COLO829 (cell line): ENCODE measurements around the gene PRAF2.

Experiments
- DNase-seq: peaks from one replicate; pipeline ENCODE4 v3.0.0; 2012; ENCODE audit warnings: low spot score

The PRAF2 gene, protein sequence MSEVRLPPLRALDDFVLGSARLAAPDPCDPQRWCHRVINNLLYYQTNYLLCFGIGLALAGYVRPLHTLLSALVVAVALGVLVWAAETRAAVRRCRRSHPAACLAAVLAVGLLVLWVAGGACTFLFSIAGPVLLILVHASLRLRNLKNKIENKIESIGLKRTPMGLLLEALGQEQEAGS

DNA sequence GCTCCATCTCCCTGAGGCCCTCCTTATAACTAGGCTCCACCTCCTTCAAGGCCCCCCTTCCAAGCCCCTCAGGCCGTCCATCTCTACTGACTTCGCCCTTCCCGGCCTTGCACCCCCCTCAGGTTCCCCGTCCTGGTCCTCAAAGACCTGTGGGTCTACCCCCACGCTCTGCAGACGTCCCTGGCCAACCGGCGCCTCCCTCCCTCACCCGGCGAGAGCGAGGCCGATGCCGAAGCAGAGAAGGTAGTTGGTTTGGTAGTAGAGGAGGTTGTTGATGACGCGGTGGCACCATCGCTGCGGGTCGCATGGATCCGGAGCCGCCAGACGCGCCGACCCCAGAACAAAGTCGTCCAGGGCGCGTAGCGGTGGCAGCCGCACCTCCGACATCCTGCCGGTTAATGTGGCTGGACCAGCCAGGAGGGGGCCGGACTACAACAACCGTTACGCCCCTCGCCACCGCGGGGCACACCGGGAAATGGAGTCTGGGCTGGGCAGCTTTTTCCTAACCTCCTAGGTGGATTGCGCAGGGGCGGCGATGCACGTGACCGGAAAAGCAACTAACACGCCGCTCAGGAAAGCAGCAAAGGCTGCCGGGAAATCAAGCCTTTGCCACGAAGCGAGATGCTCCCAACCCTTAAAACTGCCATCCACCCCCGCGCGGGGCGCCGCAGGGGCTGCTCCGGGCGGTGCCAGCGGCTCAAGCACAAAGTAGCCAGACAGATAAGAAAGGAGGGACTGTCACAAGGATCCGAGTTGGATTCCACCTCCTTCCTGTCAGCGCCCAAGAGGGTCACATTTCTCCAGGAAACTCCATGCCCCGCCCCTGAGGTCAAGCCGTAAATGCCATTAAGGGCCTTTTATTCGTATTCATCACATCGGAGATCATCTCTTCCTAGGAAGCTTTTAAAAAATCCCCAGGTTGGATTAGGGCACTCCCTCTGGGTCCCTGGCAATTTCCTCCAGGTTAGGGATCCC, at the start of gene PRAF2:
Gene PRAF2, minus strand, starts transcription at position 402 of the 975 bp plus-strand sequence. Its CDS starts 15 bp downstream, at position 387.
- DNase-seq = peak; percentile 97

DNA sequence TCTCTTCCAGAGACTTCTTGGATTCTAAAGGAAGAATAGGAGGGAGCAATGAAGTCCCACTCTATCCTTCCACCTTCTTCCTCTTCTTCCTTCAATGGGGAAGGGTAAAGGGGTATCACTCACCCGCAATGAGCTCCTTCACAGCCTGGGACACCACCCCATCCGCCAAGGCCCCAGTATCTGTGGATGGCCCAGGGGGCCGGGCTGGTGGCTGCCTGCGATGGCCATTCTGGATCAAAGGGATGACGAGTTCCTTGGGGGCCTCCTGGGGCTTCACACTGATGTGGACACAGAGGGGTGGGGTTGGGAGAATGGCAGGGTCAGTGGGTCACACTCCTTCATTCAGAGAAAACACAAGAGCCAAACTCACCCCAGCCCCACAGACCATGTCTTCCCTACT, 48.7 kb upstream of the PRAF2 start:
- DNase-seq = no peak

DNA sequence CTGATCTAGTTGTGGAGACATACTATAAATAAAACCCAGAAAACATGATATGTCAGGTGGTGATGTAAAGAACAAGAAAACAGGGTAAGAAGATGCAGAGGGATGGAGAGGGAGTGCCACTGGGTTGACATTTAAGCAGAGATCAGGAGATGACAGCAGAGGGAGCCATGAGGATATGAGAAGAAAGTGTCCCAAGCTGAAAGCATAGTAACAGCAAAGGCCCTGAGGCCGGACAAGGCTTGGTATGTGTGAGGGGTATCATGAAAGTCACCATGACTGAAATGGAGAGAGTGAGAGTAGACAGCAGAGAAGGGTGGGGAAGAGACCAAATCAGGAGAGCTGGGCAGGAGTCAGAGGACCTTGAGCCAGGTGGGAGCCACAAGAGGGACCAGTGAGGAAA, 46.3 kb upstream of the PRAF2 start:
- no peak for DNase-seq

DNA sequence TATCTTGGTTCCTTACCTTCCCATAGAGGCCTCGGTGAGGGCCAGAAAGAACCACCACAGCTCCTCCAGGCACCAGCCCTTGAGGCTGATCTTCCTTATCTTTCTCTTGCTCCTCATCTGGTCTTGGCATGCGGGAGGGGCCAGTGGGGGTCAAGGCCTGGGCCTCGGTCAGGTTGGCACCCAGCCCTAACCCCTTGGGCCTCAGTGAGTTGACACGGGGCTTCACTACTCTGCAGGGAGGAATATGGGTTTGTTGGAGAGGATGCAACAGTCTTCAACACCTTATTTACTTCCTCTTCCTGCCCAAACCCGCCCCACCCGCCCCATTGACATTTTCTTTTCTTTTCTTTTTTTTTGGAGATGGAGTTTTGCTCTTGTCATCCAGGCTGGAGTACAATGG, 43.8 kb upstream of the PRAF2 start:
- no peak for DNase-seq

DNA sequence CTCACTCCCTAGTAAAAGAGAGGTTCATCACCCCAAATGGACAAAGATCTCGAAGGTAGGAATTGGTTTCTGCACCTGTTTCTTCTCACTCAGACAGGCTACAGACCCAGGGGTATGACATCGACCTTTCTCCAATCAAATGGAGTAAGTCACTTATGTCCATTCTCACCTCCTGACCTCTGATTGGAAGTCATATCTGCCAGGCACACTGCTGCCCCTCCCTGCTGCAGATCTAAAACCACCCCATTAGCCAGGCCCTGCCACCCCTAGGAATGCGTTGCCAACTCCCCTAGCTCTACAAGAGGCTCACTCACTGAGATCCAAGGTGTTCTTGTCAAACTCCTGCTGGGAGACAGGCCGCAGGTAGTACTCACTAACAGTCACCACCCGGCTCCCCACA, 42.9 kb upstream of the PRAF2 start:
- no peak for DNase-seq

DNA sequence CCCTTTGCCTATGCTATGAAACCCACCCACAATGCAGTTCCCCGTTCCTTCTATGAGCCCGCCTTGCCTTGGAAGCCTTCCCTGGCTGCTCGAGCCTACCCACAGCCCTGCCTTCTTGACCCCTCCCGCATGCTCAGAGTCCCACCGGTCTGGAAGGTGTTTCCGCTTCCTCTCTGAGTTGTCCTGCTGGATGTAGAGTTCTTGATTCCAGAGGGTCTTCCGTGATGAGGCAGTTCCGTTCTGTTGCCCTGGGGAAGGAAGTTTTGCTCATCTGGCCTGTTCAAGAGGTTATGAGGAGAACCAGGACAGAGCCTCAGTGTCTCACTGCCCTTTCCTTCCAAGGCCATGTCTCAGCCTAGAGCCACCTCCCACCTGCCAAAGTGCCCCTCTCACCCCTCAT, 42.3 kb upstream of the PRAF2 start:
- no peak for DNase-seq

DNA sequence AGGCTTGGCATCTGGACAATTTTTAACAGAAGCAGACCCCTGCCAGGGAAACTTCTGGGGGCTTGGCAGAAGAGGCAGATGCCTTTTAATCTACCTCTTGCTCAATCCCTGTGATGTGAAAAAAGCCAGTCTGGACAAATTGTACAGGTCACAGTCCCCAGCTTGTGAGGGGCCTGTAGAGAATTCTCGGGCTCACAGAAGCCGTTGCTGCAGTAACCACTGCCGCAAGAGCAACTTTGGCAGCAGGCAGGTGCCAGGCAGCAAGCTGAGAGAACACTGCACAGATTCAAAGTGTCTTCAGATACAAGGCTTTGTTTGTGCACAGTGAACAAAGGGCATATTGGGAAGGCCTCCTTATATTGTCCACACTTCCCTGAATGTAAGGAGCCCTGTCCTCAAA, 38.0 kb upstream of the PRAF2 start:
- no peak for DNase-seq

DNA sequence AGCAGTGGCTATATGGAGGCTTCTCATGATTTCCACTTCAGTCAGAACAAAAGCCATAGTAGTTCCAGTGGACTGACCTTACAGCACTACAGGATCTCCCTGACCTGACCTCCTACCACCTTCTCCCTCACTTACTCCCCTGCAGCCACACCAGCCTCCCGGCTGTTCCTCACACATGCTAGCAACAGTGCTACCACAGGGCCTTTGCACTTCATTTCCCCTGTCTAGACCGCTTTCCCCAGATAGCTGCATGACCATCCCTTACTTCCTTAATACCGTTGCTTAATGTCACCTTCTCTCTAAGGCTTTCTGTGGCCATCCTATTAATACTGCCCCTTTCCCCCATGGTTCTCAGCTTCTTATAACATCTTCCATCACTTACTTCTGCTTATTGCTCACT, 36.6 kb upstream of the PRAF2 start:
- no peak for DNase-seq

DNA sequence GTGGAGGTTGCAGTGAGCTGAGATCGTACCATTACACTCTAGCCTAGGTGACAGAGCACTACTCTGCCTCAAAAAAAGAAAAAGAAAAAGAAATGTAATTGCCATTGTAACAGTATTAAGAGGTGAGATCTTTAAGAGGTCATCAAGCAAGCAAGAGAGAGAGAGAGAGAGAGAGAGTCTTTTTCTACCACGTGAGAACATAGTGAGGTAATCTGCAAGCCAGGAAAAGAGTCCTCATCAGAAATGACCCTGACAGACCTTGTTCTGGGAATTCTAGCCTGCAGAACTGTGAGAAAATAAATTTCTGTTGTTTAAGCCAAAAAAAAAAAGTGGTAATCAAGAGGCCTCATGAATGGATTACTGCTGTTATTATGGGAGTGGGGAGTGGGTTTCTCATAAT, 34.8 kb upstream of the PRAF2 start:
- no peak for DNase-seq

DNA sequence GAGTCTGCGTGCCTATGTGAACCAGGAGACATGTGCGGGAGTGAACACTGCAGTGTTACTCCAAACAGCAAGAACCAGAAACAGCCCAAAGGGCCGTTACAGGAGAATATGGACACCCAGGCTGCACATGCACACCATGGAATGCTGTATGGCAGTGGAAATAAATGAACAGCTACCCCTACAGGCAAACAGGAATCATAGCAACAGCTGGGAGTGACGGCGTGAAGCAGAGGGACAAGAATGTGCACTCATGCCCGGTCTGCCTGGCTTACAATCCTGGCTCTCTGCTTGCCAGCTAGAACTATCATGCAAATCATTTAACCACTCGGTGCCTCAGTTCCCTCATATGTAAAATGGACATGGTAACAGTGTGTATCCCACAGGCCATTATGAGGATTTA, 33.1 kb upstream of the PRAF2 start:
- DNase-seq = peak; percentile 17

DNA sequence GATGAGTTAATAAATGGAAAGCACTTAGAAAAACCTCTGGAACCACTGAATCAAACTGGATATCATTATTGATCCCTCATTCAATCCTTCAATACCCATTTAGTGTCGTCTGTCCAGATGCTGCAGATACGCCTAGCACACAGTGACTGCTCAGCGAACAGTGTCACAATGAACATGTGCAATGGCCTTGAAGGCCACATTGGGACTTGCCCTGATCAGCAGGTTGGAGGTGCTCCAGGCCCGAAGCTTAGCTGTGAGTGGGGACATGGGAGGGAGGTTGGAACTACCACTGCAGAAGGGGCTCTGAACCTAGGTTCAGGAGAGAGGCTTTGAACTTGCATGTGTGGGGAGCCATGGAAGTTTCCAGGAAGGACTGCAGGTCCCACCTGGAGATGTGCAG, 32.5 kb upstream of the PRAF2 start:
- no peak for DNase-seq

DNA sequence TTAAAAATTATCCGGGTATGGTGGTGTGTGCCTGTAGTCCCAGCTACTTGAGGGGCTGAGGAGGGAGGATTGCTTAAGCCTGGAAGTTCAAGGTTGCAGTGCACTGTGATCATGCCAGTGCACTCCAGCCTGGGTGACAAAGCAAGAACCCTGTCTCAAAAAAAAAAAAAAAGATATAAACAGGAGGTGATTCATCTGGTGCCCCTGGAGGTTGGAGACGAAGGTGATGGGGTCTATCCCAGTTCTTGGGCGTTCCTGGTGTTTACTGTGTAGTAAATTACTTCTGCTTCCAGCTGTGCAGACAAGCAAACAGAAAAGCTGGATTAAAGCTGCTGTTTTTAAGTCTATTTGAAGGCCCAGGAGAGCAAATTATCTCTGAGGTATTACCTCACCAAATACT, 29.8 kb upstream of the PRAF2 start:
- DNase-seq = no peak

DNA sequence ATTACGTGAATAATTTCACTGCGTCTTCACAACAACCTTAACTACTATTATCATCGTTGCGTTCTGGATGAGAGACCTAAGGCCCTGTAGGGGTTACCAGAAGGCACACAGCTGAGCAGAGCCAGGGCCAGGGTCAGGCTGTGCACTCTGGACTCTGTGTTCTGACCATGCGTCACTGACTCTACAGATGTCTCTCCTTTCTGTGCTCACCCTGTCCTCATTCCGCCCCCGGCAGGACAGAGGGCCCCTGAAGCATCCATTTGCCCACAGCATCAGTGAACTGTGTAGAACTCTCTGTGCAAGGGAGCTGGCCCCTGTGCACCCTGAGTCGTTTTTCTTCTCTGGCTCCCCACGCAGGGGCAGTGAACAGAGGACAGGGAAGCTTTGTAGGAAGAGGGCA, 28.4 kb upstream of the PRAF2 start:
- no peak for DNase-seq

DNA sequence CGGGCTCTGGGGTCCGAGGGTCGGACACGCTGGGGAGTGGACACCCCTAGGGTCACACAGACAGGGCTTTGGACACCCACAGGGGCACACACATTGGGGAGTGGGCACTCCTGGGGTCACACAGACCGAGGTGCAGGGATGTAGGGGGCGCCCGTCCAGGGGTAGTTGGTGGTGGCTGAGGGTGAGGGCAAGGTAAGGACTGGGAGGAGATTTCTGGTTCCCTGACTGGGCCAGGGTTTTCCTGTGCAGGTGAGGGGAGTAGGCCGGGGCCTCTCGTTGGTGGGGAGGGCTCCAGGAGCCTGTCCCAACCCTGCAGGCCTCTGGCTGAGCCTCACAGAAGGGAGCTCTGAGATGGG, 27.8 kb upstream of the PRAF2 start:
- DNase-seq = no peak

DNA sequence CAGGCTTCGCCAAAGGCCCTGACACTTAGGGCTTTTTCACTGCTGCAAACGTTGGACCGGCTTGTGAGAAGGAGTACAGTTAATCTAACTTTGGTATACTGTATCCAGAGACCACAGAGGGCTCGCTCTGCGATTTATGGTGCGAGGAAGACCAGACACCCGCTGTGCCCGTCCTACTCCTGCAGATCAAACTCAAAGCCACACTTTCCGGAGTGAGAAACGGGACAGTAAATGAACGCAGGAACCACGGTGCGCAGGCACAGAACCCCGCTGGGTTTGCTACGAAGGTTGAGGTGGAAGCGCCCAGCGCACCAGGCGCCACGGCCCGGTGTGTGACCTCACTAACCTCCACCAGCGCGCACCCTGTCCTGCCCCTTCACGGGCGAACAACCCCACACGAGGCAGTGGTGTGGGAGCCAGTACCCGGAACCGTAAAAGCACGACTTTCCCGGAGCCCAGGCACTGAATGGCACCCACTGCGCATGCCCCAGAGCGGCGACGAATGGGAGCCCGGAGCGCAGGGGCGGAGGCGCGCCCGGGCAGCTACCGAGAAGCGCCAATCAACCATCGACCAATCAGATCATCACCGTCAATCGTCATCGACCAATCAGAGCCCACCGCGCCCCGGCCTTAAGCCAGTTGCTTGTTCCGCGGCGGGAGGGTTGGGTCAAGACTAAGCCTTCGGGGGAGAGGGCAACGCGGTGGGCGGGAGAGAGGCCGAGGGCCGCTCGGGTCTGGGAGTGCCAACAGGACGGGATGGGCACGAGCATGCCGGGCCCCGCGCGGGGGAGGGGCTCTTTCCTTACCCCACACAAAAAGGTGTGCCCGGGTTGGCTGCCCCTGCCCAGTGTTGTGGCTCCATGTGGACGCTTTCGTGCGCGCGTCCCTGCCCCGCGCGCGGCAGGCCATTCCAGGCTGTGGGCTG, 27.2 kb upstream of the PRAF2 start:
- DNase-seq = peak; percentile 99

DNA sequence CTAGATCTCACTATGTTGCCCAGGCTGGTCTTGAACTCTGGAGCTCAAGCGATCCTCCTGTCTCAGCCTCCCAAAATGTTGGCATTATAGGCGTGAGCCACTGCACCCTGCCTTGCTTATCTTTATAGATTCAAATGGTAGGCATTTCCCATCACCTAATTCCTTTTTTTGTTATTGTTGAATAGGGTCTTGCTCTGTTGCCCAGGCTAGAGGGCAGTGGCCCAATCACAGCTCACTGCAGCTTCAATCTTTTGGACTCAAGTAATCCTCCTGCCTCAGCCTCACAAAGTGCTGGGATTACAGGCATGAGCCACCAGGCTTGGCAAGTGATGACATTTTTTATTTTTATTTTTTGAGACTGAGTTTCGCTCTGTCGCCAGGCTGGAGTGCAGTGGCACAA, 22.6 kb upstream of the PRAF2 start:
- DNase-seq = no peak

DNA sequence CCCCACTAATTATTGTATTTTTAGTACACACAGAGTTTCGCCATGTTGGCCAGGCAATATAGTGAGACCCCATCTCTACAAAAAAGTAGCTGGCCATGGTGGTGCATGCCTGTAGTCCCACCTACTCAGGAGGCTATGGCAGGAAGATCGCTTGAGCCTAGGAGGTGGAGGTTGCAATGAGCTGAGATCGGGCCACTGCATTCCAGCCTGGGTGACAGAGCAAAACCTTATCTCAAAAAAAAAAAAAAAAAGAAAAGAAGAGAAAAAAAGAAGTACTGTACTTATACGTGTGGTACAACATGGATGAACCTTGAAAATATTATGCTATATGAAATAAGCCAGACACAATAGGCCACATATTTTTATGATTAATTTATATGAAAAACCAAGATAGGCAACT, 15.8 kb upstream of the PRAF2 start:
- no peak for DNase-seq

DNA sequence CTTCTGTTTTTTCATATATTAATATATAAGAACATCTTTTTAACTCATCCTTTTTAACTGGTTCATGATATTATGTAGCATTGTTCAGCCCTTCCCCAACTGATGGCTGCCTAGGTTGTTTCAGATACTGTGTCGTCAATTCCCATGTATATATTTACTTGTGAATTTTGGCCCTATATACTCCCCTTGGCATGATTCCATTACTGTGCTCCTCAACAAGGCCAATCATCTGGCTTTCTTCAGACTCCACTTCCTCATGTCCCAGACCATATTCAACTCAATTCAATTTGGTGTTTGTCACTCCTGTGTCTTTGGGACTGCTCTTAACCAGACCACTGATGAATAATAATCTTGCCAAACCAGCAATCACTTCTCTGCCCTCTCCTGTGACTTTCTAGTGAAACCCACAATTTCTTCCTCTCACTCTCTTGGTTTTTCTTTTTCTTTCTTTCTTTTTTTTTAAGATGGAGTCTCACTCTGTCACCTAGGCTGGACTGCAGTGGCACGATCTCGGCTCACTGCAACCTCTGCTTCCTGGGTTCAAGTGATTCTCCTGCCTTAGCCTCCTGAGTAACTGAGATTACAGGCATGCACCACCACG, 8.6 kb upstream of the PRAF2 start:
- no peak for DNase-seq

DNA sequence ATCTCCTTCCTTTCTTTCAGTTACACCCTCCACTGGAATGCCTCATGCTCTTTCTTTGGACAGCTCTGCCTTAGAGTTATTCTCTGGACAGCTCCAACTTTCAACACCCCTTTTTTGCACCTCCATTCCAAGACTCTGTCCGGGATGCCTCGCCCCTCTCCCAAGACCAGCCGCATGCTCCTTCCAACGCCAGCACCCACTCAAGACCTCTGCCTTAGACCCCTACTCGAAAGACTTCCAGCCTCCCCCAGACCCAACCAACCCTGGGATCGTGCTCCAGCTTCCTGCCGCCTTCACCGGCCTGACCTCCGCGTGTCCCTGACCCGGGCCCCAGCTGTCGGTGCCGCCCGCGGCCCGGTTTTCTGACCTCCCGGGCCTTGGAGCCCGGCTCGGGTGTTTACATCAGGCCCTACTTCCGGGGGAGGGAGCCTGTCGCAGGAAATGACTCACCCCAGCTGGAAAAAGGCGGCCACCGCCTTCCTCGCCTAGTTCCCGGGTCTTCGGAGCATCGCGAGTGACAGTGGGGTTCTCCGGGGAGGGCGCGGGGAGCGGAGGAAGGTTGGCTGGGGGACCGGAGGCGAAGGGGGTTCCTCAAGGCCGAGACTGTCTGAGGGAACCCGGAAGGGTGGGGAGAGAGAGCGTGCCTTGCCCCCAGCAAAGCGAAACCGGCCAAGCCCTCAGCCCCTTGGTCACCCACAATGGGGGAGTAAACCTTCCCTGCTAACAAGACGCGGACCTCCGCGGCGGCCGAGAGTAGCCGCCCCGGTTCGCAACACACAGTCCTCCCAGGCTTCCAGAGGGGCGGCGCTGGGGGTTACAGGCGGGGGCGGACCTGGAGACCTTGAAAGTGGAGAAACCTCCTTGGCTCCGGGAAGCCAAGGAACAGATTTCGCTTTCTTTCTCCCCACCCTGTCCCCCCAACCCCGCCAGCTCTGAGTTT, 6.0 kb upstream of the PRAF2 start, which contains the start of gene WDR45:
Gene WDR45, minus strand, starts transcription at position 399 of the 940 bp plus-strand sequence. CDS start 1,792 bp downstream, outside the sequence.
- peak; percentile 69 for DNase-seq

DNA sequence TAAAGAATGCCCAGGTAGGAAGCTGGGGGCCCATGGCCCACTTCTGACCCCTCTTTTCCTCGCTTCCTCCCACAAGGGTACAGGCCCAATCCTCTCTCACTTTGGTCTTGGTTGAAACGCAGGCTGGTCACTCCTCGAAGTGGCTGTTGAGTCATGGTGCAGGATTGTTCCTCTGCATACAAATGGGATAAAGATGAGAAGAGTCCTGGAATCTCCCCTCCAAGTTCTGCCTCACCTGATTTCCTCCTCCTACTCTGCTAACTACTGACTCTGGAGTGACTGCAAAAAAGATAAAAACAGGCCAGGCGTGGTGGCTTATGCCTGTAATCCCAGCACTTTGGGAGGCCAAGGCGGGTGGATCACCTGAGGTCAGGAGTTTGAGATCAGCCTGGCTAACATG, 4.1 kb upstream of the PRAF2 start:
- DNase-seq = no peak

DNA sequence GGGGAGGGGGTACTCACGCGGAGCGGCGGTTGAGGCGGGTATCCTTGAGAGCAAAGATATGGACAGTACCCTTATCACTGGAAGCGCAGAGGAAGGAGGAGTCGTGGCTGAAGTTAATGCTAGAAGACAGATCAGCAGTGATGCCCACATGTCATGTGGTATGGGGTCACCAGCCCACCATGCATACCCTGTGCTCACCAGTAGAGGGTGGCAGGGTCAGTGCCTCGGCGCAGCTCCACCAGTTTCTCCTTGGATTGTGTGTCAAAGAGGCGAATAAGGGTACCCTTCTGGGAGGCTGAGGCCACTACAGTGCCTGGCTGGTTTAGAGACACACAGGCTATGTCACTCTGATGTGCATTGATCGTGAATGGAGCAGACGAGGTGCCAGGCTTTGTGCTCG, 1.5 kb upstream of the PRAF2 start:
- no peak for DNase-seq
